ENCODE results near the gene USB1. TPM values are rescaled to one million over a fixed set of nuclear protein-coding genes. Genes with fewer than 3 reads are reported as not detected.

The USB1 gene
- total and polyA plus RNA-seq, 4 donors, result 8.9 to 40.7 (median 28.3) TPM

DNA sequence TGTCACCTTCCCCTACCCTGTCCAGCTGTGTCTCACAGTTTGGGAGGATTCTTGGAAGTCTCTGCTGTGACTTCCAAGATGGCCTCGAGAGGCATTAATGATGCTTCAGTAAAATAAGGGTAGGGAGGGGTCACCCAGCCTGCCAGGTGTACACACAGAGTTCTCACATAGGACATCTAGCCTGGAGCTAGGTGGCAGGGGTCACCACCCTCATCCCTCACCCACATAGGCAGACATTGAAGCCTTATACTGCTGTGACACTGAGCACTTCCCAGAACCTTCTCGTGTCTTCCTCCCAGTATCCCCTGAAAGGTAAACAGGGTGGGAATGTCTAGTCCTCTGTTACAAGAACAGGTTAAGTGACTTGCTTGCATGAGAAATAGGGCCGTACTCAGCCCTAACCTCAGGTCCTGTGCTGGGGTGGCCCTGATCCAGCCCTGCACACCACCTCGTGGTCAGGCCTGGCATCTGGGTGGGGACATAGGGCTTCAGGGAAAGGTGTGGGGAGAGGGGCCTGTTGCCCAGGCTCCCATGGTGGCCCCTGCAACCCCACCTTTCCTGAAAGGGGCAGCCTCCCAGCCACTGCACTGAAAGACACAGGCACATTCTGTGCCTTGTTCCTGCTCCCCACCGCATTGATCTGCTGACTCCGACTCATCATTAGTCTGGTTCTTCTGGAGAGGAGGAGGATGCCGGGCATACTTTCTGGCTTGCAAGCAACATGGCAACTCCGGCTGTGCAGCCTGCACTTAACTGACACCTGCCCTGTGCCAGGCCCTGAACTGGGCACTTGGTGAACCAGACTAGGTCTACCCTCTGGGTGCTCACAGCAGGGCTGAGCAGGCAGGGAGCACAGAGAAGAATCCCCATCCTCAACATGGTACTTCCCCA is 20.7 kb downstream of the USB1 start:
- Histone ChIP-seq H3K9me3 (ENCODE audit: control insufficient read depth in 4 of 4, low read length in 3 of 4) (no peaks in the 10 kb centered on the region), H3K36me3 (ENCODE audit: control insufficient read depth in 4 of 4, insufficient read depth in 3 of 4, low read depth in 1 of 4, low read length in 3 of 4) (peaks cover 0 to 7% (median 5%) of the 10 kb centered on the region in 4 donors), H3K9ac (ENCODE audit: low read depth in 1 of 2, low read length in 2 of 2) (no peak overlapping the region), H3K4me3 (ENCODE audit: low read depth in 1 of 3, low read length in 3 of 3) (no peak overlapping the region), H3K27ac (ENCODE audit: low read depth in 1 of 2, low read length in 2 of 2) (peak overlapping the region in 1 of 2 donors; percentile 8), H3K4me1 (ENCODE audit: control insufficient read depth in 4 of 4, insufficient read depth in 4 of 4, low read length in 3 of 4) (peaks cover 3 to 34% (median 26%) of the 10 kb centered on the region in 4 donors), H3K27me3 (ENCODE audit: control insufficient read depth in 4 of 4, insufficient read depth in 4 of 4, low read length in 3 of 4) (no peaks in the 10 kb centered on the region)
- WGBS, result 80% methylated on average over 8 of the region's 8 CpGs
- TF ChIP-seq ATF3 (IDR thresholded peaks at IDR 0.05) (no peak), RAD21 (IDR thresholded peaks at IDR 0.05) (no peak), MAX (IDR thresholded peaks at IDR 0.05) (no peak), RXRA (IDR thresholded peaks at IDR 0.05) (no peak), GABPA (IDR thresholded peaks at IDR 0.05 in 1 of 2, conservative IDR thresholded peaks at IDR 0.05 in 1 of 2) (no peak), SP1 (IDR thresholded peaks at IDR 0.05) (no peak), HNF4A (conservative IDR thresholded peaks at IDR 0.05) (no peak), YY1 (IDR thresholded peaks at IDR 0.05) (no peak), NR2F2 (IDR thresholded peaks at IDR 0.05) (no peak), EGR1 (IDR thresholded peaks at IDR 0.05; ENCODE audit: low read depth in 2 of 2) (no peak), FOXA2 (IDR thresholded peaks at IDR 0.05) (no peak), JUND (IDR thresholded peaks at IDR 0.05) (no peak)
- TF ChIP-seq, protein P1, sequence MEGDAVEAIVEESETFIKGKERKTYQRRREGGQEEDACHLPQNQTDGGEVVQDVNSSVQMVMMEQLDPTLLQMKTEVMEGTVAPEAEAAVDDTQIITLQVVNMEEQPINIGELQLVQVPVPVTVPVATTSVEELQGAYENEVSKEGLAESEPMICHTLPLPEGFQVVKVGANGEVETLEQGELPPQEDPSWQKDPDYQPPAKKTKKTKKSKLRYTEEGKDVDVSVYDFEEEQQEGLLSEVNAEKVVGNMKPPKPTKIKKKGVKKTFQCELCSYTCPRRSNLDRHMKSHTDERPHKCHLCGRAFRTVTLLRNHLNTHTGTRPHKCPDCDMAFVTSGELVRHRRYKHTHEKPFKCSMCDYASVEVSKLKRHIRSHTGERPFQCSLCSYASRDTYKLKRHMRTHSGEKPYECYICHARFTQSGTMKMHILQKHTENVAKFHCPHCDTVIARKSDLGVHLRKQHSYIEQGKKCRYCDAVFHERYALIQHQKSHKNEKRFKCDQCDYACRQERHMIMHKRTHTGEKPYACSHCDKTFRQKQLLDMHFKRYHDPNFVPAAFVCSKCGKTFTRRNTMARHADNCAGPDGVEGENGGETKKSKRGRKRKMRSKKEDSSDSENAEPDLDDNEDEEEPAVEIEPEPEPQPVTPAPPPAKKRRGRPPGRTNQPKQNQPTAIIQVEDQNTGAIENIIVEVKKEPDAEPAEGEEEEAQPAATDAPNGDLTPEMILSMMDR (IDR thresholded peaks at IDR 0.05; ENCODE audit: low read depth, low read length, missing input control), result no peak
- TF ChIP-seq, protein P2, sequence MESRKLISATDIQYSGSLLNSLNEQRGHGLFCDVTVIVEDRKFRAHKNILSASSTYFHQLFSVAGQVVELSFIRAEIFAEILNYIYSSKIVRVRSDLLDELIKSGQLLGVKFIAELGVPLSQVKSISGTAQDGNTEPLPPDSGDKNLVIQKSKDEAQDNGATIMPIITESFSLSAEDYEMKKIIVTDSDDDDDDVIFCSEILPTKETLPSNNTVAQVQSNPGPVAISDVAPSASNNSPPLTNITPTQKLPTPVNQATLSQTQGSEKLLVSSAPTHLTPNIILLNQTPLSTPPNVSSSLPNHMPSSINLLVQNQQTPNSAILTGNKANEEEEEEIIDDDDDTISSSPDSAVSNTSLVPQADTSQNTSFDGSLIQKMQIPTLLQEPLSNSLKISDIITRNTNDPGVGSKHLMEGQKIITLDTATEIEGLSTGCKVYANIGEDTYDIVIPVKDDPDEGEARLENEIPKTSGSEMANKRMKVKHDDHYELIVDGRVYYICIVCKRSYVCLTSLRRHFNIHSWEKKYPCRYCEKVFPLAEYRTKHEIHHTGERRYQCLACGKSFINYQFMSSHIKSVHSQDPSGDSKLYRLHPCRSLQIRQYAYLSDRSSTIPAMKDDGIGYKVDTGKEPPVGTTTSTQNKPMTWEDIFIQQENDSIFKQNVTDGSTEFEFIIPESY (IDR thresholded peaks at IDR 0.05), result no peak
- no peak for DNase-seq (ENCODE audit: low spot score)

DNA sequence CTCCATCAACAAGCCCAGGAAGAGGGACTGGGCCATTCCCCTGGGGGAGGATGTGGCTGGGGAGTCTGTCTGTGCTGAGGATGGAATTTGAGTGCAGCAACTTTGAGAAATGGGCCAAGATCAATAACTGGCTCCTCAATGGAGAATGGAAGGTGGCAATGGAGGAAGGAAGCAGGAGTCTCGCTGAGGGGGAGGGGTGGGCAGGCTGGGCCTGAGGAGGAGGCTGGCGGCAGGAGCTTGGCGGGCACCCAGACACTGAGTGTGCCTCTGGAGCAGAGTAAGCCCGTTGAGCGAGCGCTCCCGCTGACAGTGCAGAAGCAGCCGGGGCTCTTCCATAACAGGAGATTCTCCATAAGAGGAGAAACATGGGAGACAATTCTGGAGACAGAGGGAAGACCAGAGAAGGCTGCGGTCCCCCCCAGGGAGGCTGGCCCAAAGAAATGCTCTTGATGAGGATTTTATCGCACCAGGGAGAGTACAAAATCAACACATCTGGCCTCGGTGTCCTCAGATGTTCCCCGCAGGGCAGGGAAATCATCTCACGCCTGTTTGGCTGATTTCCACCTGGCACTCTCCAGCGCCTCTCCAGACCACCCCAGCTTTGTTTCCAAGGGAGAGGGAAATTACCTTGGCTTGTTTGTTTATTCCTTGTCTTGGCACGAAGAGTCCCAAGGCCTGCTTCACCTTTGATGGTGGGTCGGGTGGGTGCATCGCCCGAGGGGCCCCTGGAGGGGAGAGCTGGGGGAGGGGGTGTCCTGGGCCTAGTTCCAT is 21.6 kb downstream of the USB1 start:
- DNase-seq (ENCODE audit: low spot score), result no peak
- Histone ChIP-seq H3K9ac (ENCODE audit: low read depth in 1 of 2, low read length in 2 of 2) (no peak overlapping the region), H3K27ac (ENCODE audit: low read depth in 1 of 2, low read length in 2 of 2) (peak overlapping the region in 1 of 2 donors; percentile 8), H3K36me3 (ENCODE audit: control insufficient read depth in 4 of 4, insufficient read depth in 3 of 4, low read depth in 1 of 4, low read length in 3 of 4) (peaks cover 0 to 5% (median 1%) of the 10 kb centered on the region in 4 donors), H3K4me3 (ENCODE audit: low read depth in 1 of 3, low read length in 3 of 3) (no peak overlapping the region), H3K27me3 (ENCODE audit: control insufficient read depth in 4 of 4, insufficient read depth in 4 of 4, low read length in 3 of 4) (no peaks in the 10 kb centered on the region), H3K9me3 (ENCODE audit: control insufficient read depth in 4 of 4, low read length in 3 of 4) (no peaks in the 10 kb centered on the region), H3K4me1 (ENCODE audit: control insufficient read depth in 4 of 4, insufficient read depth in 4 of 4, low read length in 3 of 4) (peaks cover 3 to 39% (median 28%) of the 10 kb centered on the region in 4 donors)
- 35% methylated on average over 18 of the region's 18 CpGs for WGBS
- TF ChIP-seq, protein P3, sequence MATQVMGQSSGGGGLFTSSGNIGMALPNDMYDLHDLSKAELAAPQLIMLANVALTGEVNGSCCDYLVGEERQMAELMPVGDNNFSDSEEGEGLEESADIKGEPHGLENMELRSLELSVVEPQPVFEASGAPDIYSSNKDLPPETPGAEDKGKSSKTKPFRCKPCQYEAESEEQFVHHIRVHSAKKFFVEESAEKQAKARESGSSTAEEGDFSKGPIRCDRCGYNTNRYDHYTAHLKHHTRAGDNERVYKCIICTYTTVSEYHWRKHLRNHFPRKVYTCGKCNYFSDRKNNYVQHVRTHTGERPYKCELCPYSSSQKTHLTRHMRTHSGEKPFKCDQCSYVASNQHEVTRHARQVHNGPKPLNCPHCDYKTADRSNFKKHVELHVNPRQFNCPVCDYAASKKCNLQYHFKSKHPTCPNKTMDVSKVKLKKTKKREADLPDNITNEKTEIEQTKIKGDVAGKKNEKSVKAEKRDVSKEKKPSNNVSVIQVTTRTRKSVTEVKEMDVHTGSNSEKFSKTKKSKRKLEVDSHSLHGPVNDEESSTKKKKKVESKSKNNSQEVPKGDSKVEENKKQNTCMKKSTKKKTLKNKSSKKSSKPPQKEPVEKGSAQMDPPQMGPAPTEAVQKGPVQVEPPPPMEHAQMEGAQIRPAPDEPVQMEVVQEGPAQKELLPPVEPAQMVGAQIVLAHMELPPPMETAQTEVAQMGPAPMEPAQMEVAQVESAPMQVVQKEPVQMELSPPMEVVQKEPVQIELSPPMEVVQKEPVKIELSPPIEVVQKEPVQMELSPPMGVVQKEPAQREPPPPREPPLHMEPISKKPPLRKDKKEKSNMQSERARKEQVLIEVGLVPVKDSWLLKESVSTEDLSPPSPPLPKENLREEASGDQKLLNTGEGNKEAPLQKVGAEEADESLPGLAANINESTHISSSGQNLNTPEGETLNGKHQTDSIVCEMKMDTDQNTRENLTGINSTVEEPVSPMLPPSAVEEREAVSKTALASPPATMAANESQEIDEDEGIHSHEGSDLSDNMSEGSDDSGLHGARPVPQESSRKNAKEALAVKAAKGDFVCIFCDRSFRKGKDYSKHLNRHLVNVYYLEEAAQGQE (IDR thresholded peaks at IDR 0.05), result no peak
- TF ChIP-seq RXRA (IDR thresholded peaks at IDR 0.05) (no peak), HNF4G (IDR thresholded peaks at IDR 0.05) (no peak), JUND (IDR thresholded peaks at IDR 0.05) (no peak)

All from liver (tissue), 9 donors.